ENCODE results near the gene GSTCD.

The GSTCD gene

GRCh38 chr4:105662935-105663675, 45.5 kb upstream of the GSTCD start:
- Histone ChIP-seq H3F3A (ENCODE audit: insufficient read depth, low read length) (no peaks in the 10 kb centered on the region), H3K36me3 (ENCODE audit: insufficient read depth, low read length) (no peaks in the 10 kb centered on the region), H3K4me1 (ENCODE audit: insufficient read depth, low read length, severe bottlenecking) (no peaks in the 10 kb centered on the region), H3K27me3 (ENCODE audit: insufficient read depth, low read length) (no peaks in the 10 kb centered on the region), H3K4me2 (ENCODE audit: low read length) (no peak overlapping the region), H3K9me2 (ENCODE audit: low read depth, low read length) (no peaks in the 10 kb centered on the region), H3K79me2 (ENCODE audit: insufficient read depth, low read length) (no peaks in the 10 kb centered on the region), H3K9me3 (ENCODE audit: low read length) (no peaks in the 10 kb centered on the region), H3K9ac (ENCODE audit: low read length) (no peak overlapping the region), H4K20me1 (ENCODE audit: insufficient read depth, low read length) (no peaks in the 10 kb centered on the region), H2AFZ (ENCODE audit: low read length) (no peak overlapping the region; the same call in 1 of the 2 replicates), H3K27ac (ENCODE audit: low read depth, low read length, poor library complexity, severe bottlenecking) (no peak overlapping the region), H3K4me3 (ENCODE audit: low read depth, low read length, poor library complexity, severe bottlenecking) (no peak overlapping the region)
- no peak for TF ChIP-seq EZH2 (IDR thresholded peaks at IDR 0.05; ENCODE audit: borderline replicate concordance, low read length)
- no peak for TF ChIP-seq CTCF (IDR thresholded peaks at IDR 0.05; ENCODE audit: low read length)

GRCh38 chr4:105666693-105667092, 41.9 kb upstream of the GSTCD start:
- no peak overlapping the region for H3K27ac ChIP-seq (ENCODE audit: low read depth, low read length, poor library complexity, severe bottlenecking)
- no peak overlapping the region for H2AFZ ChIP-seq (ENCODE audit: low read length)

GRCh38 chr4:105670684-105671083, 37.9 kb upstream of the GSTCD start:
- Histone ChIP-seq H3K27ac (ENCODE audit: low read depth, low read length, poor library complexity, severe bottlenecking) (no peak overlapping the region), H4K20me1 (ENCODE audit: insufficient read depth, low read length) (no peaks in the 10 kb centered on the region), H3K4me2 (ENCODE audit: low read length) (no peak overlapping the region), H3K36me3 (ENCODE audit: insufficient read depth, low read length) (no peaks in the 10 kb centered on the region), H3F3A (ENCODE audit: insufficient read depth, low read length) (no peaks in the 10 kb centered on the region), H3K9ac (ENCODE audit: low read length) (no peak overlapping the region), H3K9me3 (ENCODE audit: low read length) (no peaks in the 10 kb centered on the region), H2AFZ (ENCODE audit: low read length) (no peak overlapping the region), H3K79me2 (ENCODE audit: insufficient read depth, low read length) (no peaks in the 10 kb centered on the region), H3K9me2 (ENCODE audit: low read depth, low read length) (no peaks in the 10 kb centered on the region), H3K27me3 (ENCODE audit: insufficient read depth, low read length) (no peaks in the 10 kb centered on the region), H3K4me3 (ENCODE audit: low read depth, low read length, poor library complexity, severe bottlenecking) (no peak overlapping the region), H3K4me1 (ENCODE audit: insufficient read depth, low read length, severe bottlenecking) (no peaks in the 10 kb centered on the region)
- TF ChIP-seq EZH2 (IDR thresholded peaks at IDR 0.05; ENCODE audit: borderline replicate concordance, low read length) = no peak
- no peak for TF ChIP-seq CTCF (IDR thresholded peaks at IDR 0.05; ENCODE audit: low read length)

More at GRCh38 chr4:105666693-105667092, 41.9 kb upstream of the GSTCD start:
- Histone ChIP-seq H3K4me3 (ENCODE audit: low read depth, low read length, poor library complexity, severe bottlenecking) (no peak overlapping the region), H3K4me2 (ENCODE audit: low read length) (no peak overlapping the region), H3K79me2 (ENCODE audit: insufficient read depth, low read length) (no peaks in the 10 kb centered on the region), H3F3A (ENCODE audit: insufficient read depth, low read length) (no peaks in the 10 kb centered on the region), H3K36me3 (ENCODE audit: insufficient read depth, low read length) (no peaks in the 10 kb centered on the region), H3K9ac (ENCODE audit: low read length) (no peak overlapping the region), H3K27me3 (ENCODE audit: insufficient read depth, low read length) (no peaks in the 10 kb centered on the region), H3K4me1 (ENCODE audit: insufficient read depth, low read length, severe bottlenecking) (no peaks in the 10 kb centered on the region), H3K9me2 (ENCODE audit: low read depth, low read length) (no peaks in the 10 kb centered on the region), H3K9me3 (ENCODE audit: low read length) (no peaks in the 10 kb centered on the region), H4K20me1 (ENCODE audit: insufficient read depth, low read length) (no peaks in the 10 kb centered on the region)
- TF ChIP-seq CTCF (IDR thresholded peaks at IDR 0.05; ENCODE audit: low read length) = peak; percentile 68; the same call in 1 of the 2 replicates
- no peak for TF ChIP-seq EZH2 (IDR thresholded peaks at IDR 0.05; ENCODE audit: borderline replicate concordance, low read length)

Measured in OCI-LY1 (cell line).